Mesendoderm (in vitro differentiated cells): Measurements from ENCODE around the gene IL2RA.
"Not testable (repeated sequence)": the region's sequence is repeated elsewhere in the genome, so short reads cannot be mapped to it uniquely, and the experiment has no call there.

Experiments used
- DNase-seq: peaks from one replicate; pipeline ENCODE4 v3.0.0; 2013
- H2AK5ac ChIP-seq: 2 replicates; pipeline ENCODE4 v1.6.1; 2013; ENCODE audit warnings: low read length, inconsistent platforms
- H2BK120ac ChIP-seq: 2 replicates; pipeline ENCODE4 v1.6.1; 2013; ENCODE audit warnings: low read depth, mild to moderate bottlenecking, low read length, moderate library complexity, mixed read lengths
- H2BK15ac ChIP-seq: replicated peaks from 2 replicates; pipeline ENCODE4 v1.6.1; 2013; ENCODE audit warnings: low read depth, mild to moderate bottlenecking, moderate library complexity
- H2BK5ac ChIP-seq: 2 replicates; pipeline ENCODE4 v1.6.1; 2013; ENCODE audit warnings: low read length, inconsistent platforms
- H3K18ac ChIP-seq: 2 replicates; pipeline ENCODE4 v1.6.1; 2013; ENCODE audit warnings: mild to moderate bottlenecking, low read length, mixed read lengths
- H3K23ac ChIP-seq: one replicate; pipeline ENCODE4 v1.6.1; 2013; ENCODE audit warnings: low read length
- H3K27ac ChIP-seq: 2 replicates; pipeline ENCODE4 v1.5.1; 2013; ENCODE audit warnings: low read depth, mild to moderate bottlenecking, inconsistent platforms, low read length, moderate library complexity
- H3K27me3 ChIP-seq: 2 replicates; pipeline ENCODE4 v1.6.1; 2013; ENCODE audit warnings: low read length, control low read depth, mild to moderate bottlenecking, inconsistent platforms; ENCODE audit not compliant: insufficient read depth, poor library complexity
- H3K36me3 ChIP-seq: 2 replicates; pipeline ENCODE4 v1.6.1; 2013; ENCODE audit warnings: low read length, inconsistent platforms; ENCODE audit not compliant: control insufficient read depth, insufficient read depth
- H3K4ac ChIP-seq: one replicate; pipeline ENCODE4 v1.6.1; 2013; ENCODE audit warnings: low read depth, mild to moderate bottlenecking, low read length, moderate library complexity
- H3K4me1 ChIP-seq: 2 replicates; pipeline ENCODE4 v1.6.1; 2013; ENCODE audit warnings: low read depth, low read length, inconsistent platforms; ENCODE audit not compliant: control insufficient read depth
- H3K4me2 ChIP-seq: 2 replicates; pipeline ENCODE4 v1.6.1; 2013; ENCODE audit warnings: low read length
- H3K4me3 ChIP-seq: 2 replicates; pipeline ENCODE4 v1.5.1; 2013; ENCODE audit warnings: mild to moderate bottlenecking, low read length
- H3K56ac ChIP-seq: one replicate; pipeline ENCODE4 v1.6.1; 2013; ENCODE audit warnings: low read length
- H3K79me1 ChIP-seq: 2 replicates; pipeline ENCODE4 v1.6.1; 2013; ENCODE audit warnings: low read length, inconsistent platforms
- H3K79me2 ChIP-seq: 2 replicates; pipeline ENCODE4 v1.6.1; 2013; ENCODE audit warnings: mild to moderate bottlenecking, low read length; ENCODE audit not compliant: control insufficient read depth, insufficient read depth
- H3K9ac ChIP-seq: 2 replicates; pipeline ENCODE4 v1.6.1; 2013; ENCODE audit warnings: low read length, inconsistent platforms
- H4K5ac ChIP-seq: one replicate; pipeline ENCODE4 v1.6.1; 2013; ENCODE audit warnings: low read length
- H4K8ac ChIP-seq: one replicate; pipeline ENCODE4 v1.6.1; 2013; ENCODE audit warnings: low read depth, mild to moderate bottlenecking, control low read depth, low read length, moderate library complexity
- WGBS: extraction: QIAGEN DNeasy Blood & Tissue Kit; methylation state at CpG from one replicate; pipeline ENCODE4 v1.1.7; 2013; ENCODE audit warnings: low lambda C conversion rate, missing lambda C conversion rate; ENCODE audit not compliant: insufficient coverage; ENCODE audit errors: extremely low coverage; 5-methylcytosine and 5-hydroxymethylcytosine counted together

Gene IL2RA

DNA sequence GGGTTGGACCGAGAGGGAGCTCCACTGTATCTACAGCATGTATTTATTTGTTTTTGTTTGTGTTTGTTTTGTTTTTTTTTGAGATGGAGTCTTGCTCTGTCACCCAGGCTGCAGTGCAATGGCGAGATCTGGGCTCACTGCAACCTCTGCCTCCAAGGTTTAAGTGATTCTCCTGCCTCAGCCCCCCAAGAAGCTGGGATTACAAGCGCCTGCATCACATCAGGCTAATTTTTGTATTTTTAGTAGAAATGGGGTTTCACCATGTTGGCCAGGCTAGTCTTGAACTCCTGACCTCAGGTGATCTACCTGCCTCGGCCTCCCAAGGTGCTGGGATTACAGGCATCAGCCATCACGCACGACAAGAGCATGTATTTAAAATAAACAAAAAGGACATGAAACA lies 18.8 kb downstream of the IL2RA start:
- H3K27me3 ChIP-seq, H3K4me3 ChIP-seq, DNase-seq, H3K56ac ChIP-seq, H4K5ac ChIP-seq, H3K4me1 ChIP-seq, H3K4ac ChIP-seq, H2AK5ac ChIP-seq, H2BK15ac ChIP-seq, H3K27ac ChIP-seq, H3K18ac ChIP-seq, H3K36me3 ChIP-seq, H3K4me2 ChIP-seq, H4K8ac ChIP-seq, H2BK5ac ChIP-seq, H3K9ac ChIP-seq, H3K23ac ChIP-seq, H3K79me1 ChIP-seq, H2BK120ac ChIP-seq, H3K79me2 ChIP-seq: not testable (repeated sequence)
- no CpG with 5 or more reads among the region's 6 CpGs for WGBS

DNA sequence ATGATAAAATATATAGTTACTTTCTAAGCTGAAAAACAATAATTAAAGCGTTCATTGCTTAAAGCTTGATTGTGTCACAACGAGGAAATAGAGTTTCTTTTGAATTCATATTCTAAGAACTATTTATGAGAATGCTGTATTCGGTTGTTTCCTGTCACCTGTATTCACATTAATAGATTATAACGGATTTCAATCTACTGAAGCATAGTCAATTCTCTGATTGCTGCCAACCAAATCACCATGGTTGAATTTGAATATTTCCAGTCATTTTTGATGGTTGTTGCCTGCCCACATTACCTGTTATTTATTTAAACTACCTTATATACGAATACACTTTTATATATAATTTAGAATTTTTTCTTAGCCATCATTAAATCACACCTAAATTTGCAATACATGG lies 22.0 kb downstream of the IL2RA start:
- Histone ChIP-seq H3K56ac (no peak overlapping the region), H2BK120ac (no peak overlapping the region), H3K4me2 (no peak overlapping the region), H3K36me3 (no peaks in the 10 kb centered on the region), H3K23ac (no peak overlapping the region), H3K27ac (no peak overlapping the region), H3K79me2 (no peaks in the 10 kb centered on the region), H3K4me1 (no peaks in the 10 kb centered on the region), H3K79me1 (no peaks in the 10 kb centered on the region), H3K18ac (no peak overlapping the region), H4K5ac (no peak overlapping the region), H3K9ac (no peak overlapping the region), H3K4ac (no peak overlapping the region), H4K8ac (no peak overlapping the region), H3K27me3 (no peaks in the 10 kb centered on the region), H2BK15ac (no peak overlapping the region), H3K4me3 (no peak overlapping the region), H2AK5ac (no peak overlapping the region), H2BK5ac (no peak overlapping the region)
- DNase-seq = no peak
- 100% methylated on average over 1 of the region's 5 CpGs for WGBS

DNA sequence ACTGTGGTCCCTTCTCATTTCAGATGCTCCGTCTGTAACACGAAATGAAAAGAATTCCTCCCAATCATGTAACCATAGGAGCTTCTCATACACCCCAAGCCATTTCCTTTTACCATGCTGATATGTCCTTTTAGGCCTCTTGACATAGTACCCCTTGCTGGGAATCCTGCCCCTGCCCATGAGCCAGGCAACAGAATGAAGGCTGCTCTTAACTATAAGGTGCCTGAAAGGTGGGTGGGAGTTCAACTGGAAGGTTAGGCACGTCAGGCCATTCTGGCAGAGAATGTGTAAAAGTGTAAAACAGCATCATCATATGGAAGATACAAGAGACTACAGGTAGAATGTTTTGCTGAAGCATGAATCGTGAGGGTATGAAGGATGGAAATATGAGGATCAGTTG lies 22.5 kb downstream of the IL2RA start:
- H3K4me1 ChIP-seq = no peaks in the 10 kb centered on the region

DNA sequence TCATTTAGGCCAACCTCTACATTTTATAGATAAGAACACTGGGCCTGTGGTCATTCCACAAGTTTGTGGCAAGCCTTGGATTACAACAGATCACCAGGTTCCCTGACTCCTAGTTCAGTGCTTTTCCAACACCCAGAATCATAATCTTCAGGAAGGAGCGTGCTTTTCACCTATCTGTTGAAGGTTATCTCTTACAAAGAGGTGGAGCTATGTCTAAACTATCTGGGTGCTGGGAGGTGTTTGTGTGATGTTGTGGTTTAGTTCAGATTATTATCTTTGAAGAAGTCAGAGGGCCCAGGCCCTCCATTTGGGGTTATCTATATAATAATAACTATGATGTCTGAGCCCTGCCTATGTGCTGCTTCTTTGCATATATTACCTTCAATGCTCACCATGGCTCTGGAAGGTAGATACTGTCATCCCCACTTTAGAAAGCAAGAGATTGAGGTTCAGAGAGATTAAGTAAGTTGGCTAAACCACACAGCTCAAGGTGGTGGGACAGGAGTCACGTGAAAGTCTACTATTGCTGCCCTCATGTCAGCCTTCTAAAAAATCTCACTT lies 24.0 kb downstream of the IL2RA start:
- Histone ChIP-seq H2BK120ac (no peak overlapping the region), H3K27me3 (no peaks in the 10 kb centered on the region), H3K4me3 (no peak overlapping the region), H4K8ac (no peak overlapping the region), H3K9ac (no peak overlapping the region), H3K18ac (no peak overlapping the region), H4K5ac (no peak overlapping the region), H3K4me2 (no peak overlapping the region), H3K36me3 (no peaks in the 10 kb centered on the region), H2BK15ac (no peak overlapping the region), H3K23ac (no peak overlapping the region), H3K4ac (no peak overlapping the region), H3K79me1 (no peaks in the 10 kb centered on the region), H3K56ac (no peak overlapping the region), H2BK5ac (no peak overlapping the region), H3K4me1 (no peaks in the 10 kb centered on the region), H3K27ac (no peak overlapping the region), H3K79me2 (no peaks in the 10 kb centered on the region), H2AK5ac (no peak overlapping the region)
- DNase-seq = peak; percentile 26
- no CpG with 5 or more reads among the region's 2 CpGs for WGBS

More for the DNA sequence above, 22.5 kb downstream of the IL2RA start:
- H2BK5ac ChIP-seq = no peak overlapping the region
- no peak overlapping the region for H2AK5ac ChIP-seq
- no peaks in the 10 kb centered on the region for H3K79me2 ChIP-seq
- H2BK120ac ChIP-seq = no peak overlapping the region
- H4K8ac ChIP-seq = no peak overlapping the region
- no peak overlapping the region for H3K9ac ChIP-seq
- H3K79me1 ChIP-seq = no peaks in the 10 kb centered on the region
- H3K27ac ChIP-seq = no peak overlapping the region
- no peaks in the 10 kb centered on the region for H3K36me3 ChIP-seq
- no peak overlapping the region for H3K18ac ChIP-seq
- no peak for DNase-seq
- H4K5ac ChIP-seq = no peak overlapping the region
- H3K4me2 ChIP-seq = no peak overlapping the region
- no peak overlapping the region for H3K23ac ChIP-seq
- H2BK15ac ChIP-seq = no peak overlapping the region
- H3K4ac ChIP-seq = no peak overlapping the region
- no peak overlapping the region for H3K4me3 ChIP-seq
- no CpG with 5 or more reads among the region's 4 CpGs for WGBS
- no peaks in the 10 kb centered on the region for H3K27me3 ChIP-seq
- no peak overlapping the region for H3K56ac ChIP-seq

DNA sequence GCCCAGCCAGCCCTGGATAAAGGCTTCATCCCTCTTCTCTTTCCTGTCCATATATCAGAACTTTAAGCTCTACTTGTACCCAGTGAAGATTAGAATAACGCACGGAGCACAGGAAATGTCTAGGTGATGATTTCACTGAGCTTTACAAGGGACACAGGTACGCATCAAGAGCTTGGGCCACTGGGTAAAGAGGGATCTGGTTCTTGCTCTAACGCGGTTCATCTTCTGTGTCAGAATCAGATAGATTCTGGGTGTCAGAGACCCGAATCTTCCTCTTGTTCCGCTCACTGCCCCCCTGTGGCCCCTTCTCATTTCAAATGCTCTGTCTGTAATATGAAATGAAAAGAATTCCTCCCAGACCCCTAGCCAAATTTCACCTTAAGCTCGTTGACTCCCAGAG lies 24.7 kb downstream of the IL2RA start:
- H2AK5ac ChIP-seq = no peak overlapping the region
- H3K18ac ChIP-seq = no peak overlapping the region
- H3K79me2 ChIP-seq = no peaks in the 10 kb centered on the region
- no peak overlapping the region for H2BK15ac ChIP-seq
- H3K4me3 ChIP-seq = no peak overlapping the region
- no peaks in the 10 kb centered on the region for H3K27me3 ChIP-seq
- H3K79me1 ChIP-seq = no peaks in the 10 kb centered on the region
- DNase-seq = no peak
- no peak overlapping the region for H2BK5ac ChIP-seq
- no peak overlapping the region for H4K5ac ChIP-seq
- no peak overlapping the region for H2BK120ac ChIP-seq
- WGBS = no CpG with 5 or more reads among the region's 8 CpGs
- H3K27ac ChIP-seq = no peak overlapping the region
- H3K4me1 ChIP-seq = no peaks in the 10 kb centered on the region
- no peaks in the 10 kb centered on the region for H3K36me3 ChIP-seq
- no peak overlapping the region for H3K4ac ChIP-seq
- no peak overlapping the region for H3K9ac ChIP-seq
- H3K4me2 ChIP-seq = no peak overlapping the region
- no peak overlapping the region for H3K56ac ChIP-seq
- no peak overlapping the region for H4K8ac ChIP-seq
- no peak overlapping the region for H3K23ac ChIP-seq

DNA sequence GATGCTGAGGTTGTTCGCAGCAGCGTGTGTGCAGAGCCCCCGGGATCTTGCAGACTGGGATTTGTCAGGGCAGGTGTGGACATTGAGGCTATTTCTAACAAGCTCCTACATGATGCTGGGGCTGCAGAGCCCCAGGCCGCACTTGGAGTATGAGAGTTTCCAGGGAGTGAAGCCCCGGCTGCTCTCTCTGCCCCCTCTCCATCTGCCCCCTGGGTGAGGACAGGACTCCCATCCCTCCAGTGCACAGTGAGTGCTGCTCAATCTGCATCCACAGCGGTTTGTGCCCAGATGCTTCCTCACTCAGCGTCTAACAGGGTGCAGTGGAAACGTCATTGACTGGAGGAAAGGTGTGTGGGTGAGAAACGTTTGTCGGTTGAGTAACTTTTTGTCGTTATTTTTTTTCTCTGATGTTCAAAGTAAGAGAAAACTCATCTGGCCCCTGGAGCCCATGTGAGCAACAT lies 25.3 kb downstream of the IL2RA start:
- no peak overlapping the region for H3K4ac ChIP-seq
- H3K4me2 ChIP-seq = no peak overlapping the region
- no peaks in the 10 kb centered on the region for H3K79me1 ChIP-seq
- no peak overlapping the region for H4K5ac ChIP-seq
- H3K27me3 ChIP-seq = no peaks in the 10 kb centered on the region
- no peak overlapping the region for H3K27ac ChIP-seq
- H3K36me3 ChIP-seq = no peaks in the 10 kb centered on the region
- no peaks in the 10 kb centered on the region for H3K4me1 ChIP-seq
- H2BK15ac ChIP-seq = no peak overlapping the region
- no peak overlapping the region for H2BK120ac ChIP-seq
- DNase-seq = no peak
- no peak overlapping the region for H3K56ac ChIP-seq
- no peak overlapping the region for H3K18ac ChIP-seq
- H3K23ac ChIP-seq = no peak overlapping the region
- no peak overlapping the region for H3K9ac ChIP-seq
- H2BK5ac ChIP-seq = no peak overlapping the region
- no peak overlapping the region for H4K8ac ChIP-seq
- no peak overlapping the region for H2AK5ac ChIP-seq
- H3K79me2 ChIP-seq = no peaks in the 10 kb centered on the region
- whole genome bisulfite sequencing = no CpG with 5 or more reads among the region's 11 CpGs
- H3K4me3 ChIP-seq = no peak overlapping the region
